Measurements from ENCODE around the gene SMOC2. TPM values are rescaled to one million over a fixed set of nuclear protein-coding genes. Genes with fewer than 3 reads are reported as not detected.
"Not testable (repeated sequence)": the region's sequence is repeated elsewhere in the genome, so short reads cannot be mapped to it uniquely, and the experiment has no call there.

The SMOC2 gene
- total and polyA plus RNA-seq, 2 donors = 5.4 to 6.5 TPM

- no peaks in the 10 kb centered on the region for H3K4me1 ChIP-seq (ENCODE audit: control insufficient read depth in 2 of 2, insufficient read depth in 2 of 2, low read length in 2 of 2)
- no peak overlapping the region for H3K4me3 ChIP-seq (ENCODE audit: low read length in 2 of 2)
- H3K9me3 ChIP-seq (ENCODE audit: control insufficient read depth in 2 of 2, insufficient read depth in 1 of 2, low read length in 1 of 2) = peaks cover 0 to 23% of the 10 kb centered on the region in 2 donors
- no peaks in the 10 kb centered on the region for H3K36me3 ChIP-seq (ENCODE audit: control insufficient read depth in 2 of 2, insufficient read depth in 2 of 2, low read length in 1 of 2)
- no peak for DNase-seq (ENCODE audit: low read depth in 6 of 9, low spot score in 9 of 9)
- no peaks in the 10 kb centered on the region for H3K27me3 ChIP-seq (ENCODE audit: control insufficient read depth in 2 of 2, insufficient read depth in 1 of 2, low read length in 1 of 2)
- WGBS = 80% methylated on average over 4 of the region's 4 CpGs
- no peak overlapping the region for H3K27ac ChIP-seq (ENCODE audit: low read depth in 1 of 2, low read length in 1 of 2)
These were observed 162.2 kb downstream of the SMOC2 start for GRCh38 chr6:168603234-168603633.

DNA sequence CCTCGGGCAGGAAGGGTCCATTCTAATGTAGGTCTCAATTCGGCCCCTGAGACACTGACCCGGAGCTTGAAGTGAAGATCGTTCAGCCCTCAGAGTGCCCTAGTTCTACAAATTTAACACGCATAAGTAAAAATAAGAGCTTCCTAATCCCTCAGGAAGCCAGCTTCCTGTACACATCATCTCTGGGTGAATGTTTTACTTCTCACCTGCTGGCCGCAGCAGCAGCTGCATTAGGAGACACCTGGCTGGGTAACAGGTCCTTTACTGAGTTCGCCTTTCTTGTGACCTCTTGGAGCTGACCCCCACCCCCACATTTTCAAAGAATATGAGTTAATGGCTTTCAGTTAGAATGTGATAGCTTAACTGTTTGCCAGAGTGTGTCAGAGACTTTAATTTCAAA lies 165.0 kb downstream of the SMOC2 start:
- Histone ChIP-seq H3K4me3 (ENCODE audit: low read length in 2 of 2) (no peak overlapping the region), H3K27me3 (ENCODE audit: control insufficient read depth in 2 of 2, insufficient read depth in 1 of 2, low read length in 1 of 2) (no peaks in the 10 kb centered on the region), H3K4me1 (ENCODE audit: control insufficient read depth in 2 of 2, insufficient read depth in 2 of 2, low read length in 2 of 2) (no peaks in the 10 kb centered on the region), H3K36me3 (ENCODE audit: control insufficient read depth in 2 of 2, insufficient read depth in 2 of 2, low read length in 1 of 2) (no peaks in the 10 kb centered on the region), H3K27ac (ENCODE audit: low read depth in 1 of 2, low read length in 1 of 2) (no peak overlapping the region), H3K9me3 (ENCODE audit: control insufficient read depth in 2 of 2, insufficient read depth in 1 of 2, low read length in 1 of 2) (peaks cover 0 to 3% of the 10 kb centered on the region in 2 donors)
- DNase-seq (ENCODE audit: low read depth in 6 of 9, low spot score in 9 of 9) = no peak
- WGBS = 77% methylated on average over 7 of the region's 7 CpGs

DNA sequence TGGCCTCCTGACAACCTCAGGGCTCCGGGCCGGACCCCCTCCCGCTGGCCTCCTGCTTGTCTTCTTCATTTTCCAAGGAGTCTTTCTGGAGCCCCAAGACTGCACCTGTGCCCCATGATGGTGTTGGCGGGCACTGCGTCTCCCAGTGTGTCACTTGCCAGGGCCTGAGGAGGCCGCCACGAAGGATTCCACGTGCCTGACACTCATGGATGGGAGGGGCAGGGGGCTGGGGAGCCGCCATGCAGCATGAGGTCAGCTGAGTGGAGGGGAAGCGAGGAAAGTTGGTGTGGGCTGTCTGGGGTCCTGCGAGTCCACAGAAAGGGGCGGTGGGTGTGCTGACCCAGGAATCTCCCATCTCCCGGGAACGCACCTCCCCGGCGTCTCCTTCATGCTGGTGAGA lies 165.7 kb downstream of the SMOC2 start:
- H3K27me3 ChIP-seq (ENCODE audit: control insufficient read depth in 2 of 2, insufficient read depth in 1 of 2, low read length in 1 of 2) = no peaks in the 10 kb centered on the region
- WGBS = 94% methylated on average over 16 of the region's 16 CpGs
- no peaks in the 10 kb centered on the region for H3K4me1 ChIP-seq (ENCODE audit: control insufficient read depth in 2 of 2, insufficient read depth in 2 of 2, low read length in 2 of 2)
- no peak overlapping the region for H3K27ac ChIP-seq (ENCODE audit: low read depth in 1 of 2, low read length in 1 of 2)
- no peak overlapping the region for H3K4me3 ChIP-seq (ENCODE audit: low read length in 2 of 2)
- DNase-seq (ENCODE audit: low read depth in 6 of 9, low spot score in 9 of 9) = no peak
- H3K36me3 ChIP-seq (ENCODE audit: control insufficient read depth in 2 of 2, insufficient read depth in 2 of 2, low read length in 1 of 2) = no peaks in the 10 kb centered on the region
- peaks cover 0 to 3% of the 10 kb centered on the region in 2 donors for H3K9me3 ChIP-seq (ENCODE audit: control insufficient read depth in 2 of 2, insufficient read depth in 1 of 2, low read length in 1 of 2)

- Histone ChIP-seq H3K27me3 (ENCODE audit: control insufficient read depth in 2 of 2, insufficient read depth in 1 of 2, low read length in 1 of 2) (no peaks in the 10 kb centered on the region), H3K27ac (ENCODE audit: low read depth in 1 of 2, low read length in 1 of 2) (no peak overlapping the region), H3K36me3 (ENCODE audit: control insufficient read depth in 2 of 2, insufficient read depth in 2 of 2, low read length in 1 of 2) (no peaks in the 10 kb centered on the region), H3K9me3 (ENCODE audit: control insufficient read depth in 2 of 2, insufficient read depth in 1 of 2, low read length in 1 of 2) (peaks cover 0 to 10% of the 10 kb centered on the region in 2 donors), H3K4me3 (ENCODE audit: low read length in 2 of 2) (no peak overlapping the region), H3K4me1 (ENCODE audit: control insufficient read depth in 2 of 2, insufficient read depth in 2 of 2, low read length in 2 of 2) (no peaks in the 10 kb centered on the region)
- 49% methylated on average over 15 of the region's 15 CpGs for whole genome bisulfite sequencing
- DNase-seq (ENCODE audit: low read depth in 6 of 9, low spot score in 9 of 9) = no peak
These were observed 166.5 kb downstream of the SMOC2 start for GRCh38 chr6:168607272-168608112.

- Histone ChIP-seq H3K27me3 (ENCODE audit: control insufficient read depth in 2 of 2, insufficient read depth in 1 of 2, low read length in 1 of 2) (no peaks in the 10 kb centered on the region), H3K36me3 (ENCODE audit: control insufficient read depth in 2 of 2, insufficient read depth in 2 of 2, low read length in 1 of 2) (no peaks in the 10 kb centered on the region), H3K27ac (ENCODE audit: low read depth in 1 of 2, low read length in 1 of 2) (no peak overlapping the region), H3K4me1 (ENCODE audit: control insufficient read depth in 2 of 2, insufficient read depth in 2 of 2, low read length in 2 of 2) (no peaks in the 10 kb centered on the region), H3K9me3 (ENCODE audit: control insufficient read depth in 2 of 2, insufficient read depth in 1 of 2, low read length in 1 of 2) (peaks cover 0 to 15% of the 10 kb centered on the region in 2 donors), H3K4me3 (ENCODE audit: low read length in 2 of 2) (no peak overlapping the region)
- DNase-seq (ENCODE audit: low read depth in 6 of 9, low spot score in 9 of 9) = no peak
- WGBS = 87% methylated on average over 11 of the region's 11 CpGs
These were observed 167.1 kb downstream of the SMOC2 start for GRCh38 chr6:168608113-168608400.

DNA sequence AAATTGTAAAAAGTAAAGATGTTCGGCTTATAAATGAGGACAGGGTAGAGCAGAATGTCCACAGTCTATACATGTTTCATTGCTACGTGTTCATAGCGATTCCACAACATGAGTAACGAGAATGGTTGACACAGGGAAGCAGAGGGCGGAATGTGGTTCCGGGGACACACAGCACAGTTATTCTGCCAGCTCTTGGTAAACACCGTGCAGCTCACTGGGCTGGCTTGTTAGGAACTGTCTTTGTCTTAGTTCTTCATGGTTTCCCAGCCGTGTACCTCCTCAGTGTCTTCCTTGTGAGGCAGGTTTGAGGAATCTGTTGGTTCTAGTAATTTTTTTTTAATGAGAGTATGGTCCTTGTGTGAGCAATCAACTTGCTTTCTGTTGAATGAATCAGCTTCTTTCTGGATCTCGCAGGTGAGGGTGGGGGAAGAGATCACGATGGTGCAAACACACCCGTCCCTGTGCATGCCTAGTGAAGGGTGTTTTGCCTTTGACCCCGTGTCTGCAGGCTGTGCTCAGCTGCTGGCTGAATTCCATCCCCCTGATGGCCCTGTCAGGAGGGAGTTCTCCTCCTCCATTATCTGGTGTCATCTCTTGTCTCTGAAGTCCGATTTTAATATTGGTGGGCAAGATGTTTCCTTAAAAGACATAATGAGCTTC lies 168.2 kb downstream of the SMOC2 start:
- peak overlapping the region in 1 of 2 donors; percentile 52 for H3K27ac ChIP-seq (ENCODE audit: low read depth in 1 of 2, low read length in 1 of 2)
- H3K27me3 ChIP-seq (ENCODE audit: control insufficient read depth in 2 of 2, insufficient read depth in 1 of 2, low read length in 1 of 2) = no peaks in the 10 kb centered on the region
- H3K36me3 ChIP-seq (ENCODE audit: control insufficient read depth in 2 of 2, insufficient read depth in 2 of 2, low read length in 1 of 2) = no peaks in the 10 kb centered on the region
- H3K9me3 ChIP-seq (ENCODE audit: control insufficient read depth in 2 of 2, insufficient read depth in 1 of 2, low read length in 1 of 2) = peaks cover 0 to 19% of the 10 kb centered on the region in 2 donors
- WGBS = 83% methylated on average over 13 of the region's 13 CpGs
- H3K4me1 ChIP-seq (ENCODE audit: control insufficient read depth in 2 of 2, insufficient read depth in 2 of 2, low read length in 2 of 2) = no peaks in the 10 kb centered on the region
- H3K4me3 ChIP-seq (ENCODE audit: low read length in 2 of 2) = no peak overlapping the region
- no peak for DNase-seq (ENCODE audit: low read depth in 6 of 9, low spot score in 9 of 9)

GRCh38 chr6:168609914-168610490 lies 169.0 kb downstream of the SMOC2 start:
- H3K9me3 ChIP-seq (ENCODE audit: control insufficient read depth in 2 of 2, insufficient read depth in 1 of 2, low read length in 1 of 2) = peaks cover 0 to 22% of the 10 kb centered on the region in 2 donors
- 85% methylated on average over 9 of the region's 9 CpGs for WGBS
- no peak for DNase-seq (ENCODE audit: low read depth in 6 of 9, low spot score in 9 of 9)
- no peak overlapping the region for H3K4me3 ChIP-seq (ENCODE audit: low read length in 2 of 2)
- H3K27ac ChIP-seq (ENCODE audit: low read depth in 1 of 2, low read length in 1 of 2) = no peak overlapping the region
- no peaks in the 10 kb centered on the region for H3K27me3 ChIP-seq (ENCODE audit: control insufficient read depth in 2 of 2, insufficient read depth in 1 of 2, low read length in 1 of 2)
- no peaks in the 10 kb centered on the region for H3K36me3 ChIP-seq (ENCODE audit: control insufficient read depth in 2 of 2, insufficient read depth in 2 of 2, low read length in 1 of 2)
- no peaks in the 10 kb centered on the region for H3K4me1 ChIP-seq (ENCODE audit: control insufficient read depth in 2 of 2, insufficient read depth in 2 of 2, low read length in 2 of 2)

- H3K36me3 ChIP-seq (ENCODE audit: control insufficient read depth in 2 of 2, insufficient read depth in 2 of 2, low read length in 1 of 2); H3K27me3 ChIP-seq (ENCODE audit: control insufficient read depth in 2 of 2, insufficient read depth in 1 of 2, low read length in 1 of 2); DNase-seq (ENCODE audit: low read depth in 6 of 9, low spot score in 9 of 9); H3K4me1 ChIP-seq (ENCODE audit: control insufficient read depth in 2 of 2, insufficient read depth in 2 of 2, low read length in 2 of 2); H3K4me3 ChIP-seq (ENCODE audit: low read length in 2 of 2); H3K27ac ChIP-seq (ENCODE audit: low read depth in 1 of 2, low read length in 1 of 2): not testable (repeated sequence)
- H3K9me3 ChIP-seq (ENCODE audit: control insufficient read depth in 2 of 2, insufficient read depth in 1 of 2, low read length in 1 of 2) = peaks cover 0 to 23% of the 10 kb centered on the region in 2 donors
- 91% methylated on average over 11 of the region's 12 CpGs for WGBS
These were observed 170.0 kb downstream of the SMOC2 start for GRCh38 chr6:168610966-168611365.

DNA sequence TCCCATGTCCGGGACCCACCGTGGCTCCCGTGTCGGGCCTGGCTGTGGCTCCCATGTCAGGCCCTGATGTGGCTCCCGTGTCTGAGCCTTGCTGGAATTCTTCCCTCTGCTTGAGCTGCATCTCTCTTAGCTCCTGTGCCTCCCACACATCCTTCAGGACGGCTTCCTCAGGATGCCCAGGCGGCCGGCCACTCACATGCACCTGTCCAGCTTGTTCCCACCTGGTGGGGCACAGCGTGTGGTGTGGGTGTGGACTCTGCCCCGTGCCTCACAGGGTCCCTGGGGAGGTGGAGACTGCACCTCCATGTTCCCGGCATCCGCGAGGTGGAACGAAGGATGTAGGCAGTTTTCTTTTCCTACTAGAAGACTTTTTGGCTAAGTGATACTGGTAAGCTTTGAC lies 170.7 kb downstream of the SMOC2 start:
- no peak overlapping the region for H3K27ac ChIP-seq (ENCODE audit: low read depth in 1 of 2, low read length in 1 of 2)
- WGBS = 97% methylated on average over 14 of the region's 14 CpGs
- DNase-seq (ENCODE audit: low read depth in 6 of 9, low spot score in 9 of 9) = no peak

More for the DNA sequence above, 170.7 kb downstream of the SMOC2 start:
- peaks cover 0 to 29% of the 10 kb centered on the region in 2 donors for H3K9me3 ChIP-seq (ENCODE audit: control insufficient read depth in 2 of 2, insufficient read depth in 1 of 2, low read length in 1 of 2)
- no peak overlapping the region for H3K4me3 ChIP-seq (ENCODE audit: low read length in 2 of 2)
- H3K27me3 ChIP-seq (ENCODE audit: control insufficient read depth in 2 of 2, insufficient read depth in 1 of 2, low read length in 1 of 2) = no peaks in the 10 kb centered on the region
- no peaks in the 10 kb centered on the region for H3K4me1 ChIP-seq (ENCODE audit: control insufficient read depth in 2 of 2, insufficient read depth in 2 of 2, low read length in 2 of 2)
- no peaks in the 10 kb centered on the region for H3K36me3 ChIP-seq (ENCODE audit: control insufficient read depth in 2 of 2, insufficient read depth in 2 of 2, low read length in 1 of 2)

Measured in thymus (tissue), 11 donors.